GM12892 (cell line): ENCODE data around the gene EGFL7.

ENCODE experiments used
- POLR2A ChIP-seq: IDR thresholded peaks from 2 replicates; pipeline ENCODE4 v1.6.1; 2011; ENCODE audit warnings: low read depth, low read length, control low read depth
- POLR2AphosphoS5 ChIP-seq: IDR thresholded peaks from 2 replicates; pipeline ENCODE4 v1.6.1; 2011; ENCODE audit warnings: low read depth, low read length, control low read depth
- TAF1 ChIP-seq: IDR thresholded peaks from 2 replicates; pipeline ENCODE4 v1.6.1; 2011; ENCODE audit warnings: low read depth, mild to moderate bottlenecking, control low read depth, low read length, borderline replicate concordance

DNA sequence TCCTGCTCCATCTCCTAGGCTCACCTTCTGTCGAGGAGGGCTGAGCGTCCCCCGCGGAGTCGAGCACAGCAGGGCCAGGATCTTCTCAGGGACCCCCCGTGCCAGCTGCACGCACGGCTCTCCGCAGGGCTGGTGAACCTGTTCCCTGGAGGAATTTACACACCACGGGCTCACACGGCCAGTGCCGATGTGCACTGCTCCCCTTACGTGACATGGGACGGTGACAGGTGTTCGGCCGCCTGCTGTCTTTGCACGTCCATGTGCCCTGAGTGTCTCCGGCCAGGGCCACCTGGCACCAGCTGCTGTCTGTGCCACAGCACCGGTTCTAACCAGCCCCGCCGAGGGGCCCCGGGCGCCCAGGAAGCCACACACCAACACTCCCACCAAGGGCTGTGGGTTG, 33.2 kb downstream of the EGFL7 start:
- TF ChIP-seq POLR2A (no peak), TAF1 (no peak), POLR2AphosphoS5 (no peak)
